PC-9 (cell line): ENCODE data around the gene FAM47B. TPM values are rescaled to one million over a fixed set of nuclear protein-coding genes. Genes with fewer than 3 reads are reported as not detected.

ENCODE experiments used
- BruUV-seq: library from RNA; stranded (reverse); fragments of 400-500 nt; replicated peaks from 2 replicates; lab custom pipeline; 2021; lab: Mats Ljungman, UMichigan
- CTCF ChIA-PET: fragments of 300-600 bp; sonication (Branson Sonifier 250); formaldehyde crosslinking; loops from one replicate; lab custom pipeline; 2022; ENCODE audit warnings: antibody characterized with exemption; lab: Charles Lee
- POLR2A ChIA-PET: fragments of 300-600 bp; sonication (Branson Sonifier 250); formaldehyde crosslinking; loops from one replicate; lab custom pipeline; 2022; ENCODE audit warnings: antibody characterized with exemption; ENCODE audit not compliant: unreplicated experiment; lab: Charles Lee
- DNase-seq, 2 experiments: peaks; one replicate each; pipeline versions ENCODE4 v3.0.0 to v3.0.0-alpha.2; 2015 to 2022; ENCODE audit warnings: mixed read lengths in 1 of 2
- H2AFZ ChIP-seq: fragments of 200-600 bp; sonication (generic); 2 replicates; pipeline ENCODE4 v1.8.1; 2017; ENCODE audit warnings: antibody characterized with exemption
- H3F3A ChIP-seq: fragments of 200-600 bp; sonication (generic); 2 replicates; pipeline ENCODE4 v1.8.1; 2017; ENCODE audit warnings: antibody characterized with exemption, mild to moderate bottlenecking, low read depth; ENCODE audit not compliant: insufficient read depth
- H3K27ac ChIP-seq: fragments of 200-600 bp; sonication (generic); 2 replicates; pipeline ENCODE4 v1.6.1; 2016; ENCODE audit warnings: mixed run types
- H3K27me3 ChIP-seq: fragments of 200-600 bp; sonication (generic); 2 replicates; pipeline ENCODE4 v1.6.1; 2016; ENCODE audit warnings: low read depth, mixed run types; ENCODE audit not compliant: insufficient read depth
- H3K36me3 ChIP-seq: fragments of 200-600 bp; sonication (generic); 2 replicates; pipeline ENCODE4 v1.6.1; 2016; ENCODE audit warnings: low read depth, mixed run types
- H3K4me1 ChIP-seq: fragments of 200-600 bp; sonication (generic); replicated peaks from 2 replicates; pipeline ENCODE4 v1.6.1; 2016; ENCODE audit warnings: mixed run types; ENCODE audit not compliant: insufficient read depth
- H3K4me2 ChIP-seq: fragments of 200-600 bp; sonication (generic); 2 replicates; pipeline ENCODE4 v1.6.1; 2017; ENCODE audit warnings: mixed run types
- H3K4me3 ChIP-seq: fragments of 200-600 bp; sonication (generic); 2 replicates; pipeline ENCODE4 v1.6.1; 2016; ENCODE audit warnings: mixed run types
- H3K79me2 ChIP-seq: fragments of 200-600 bp; sonication (generic); 2 replicates; pipeline ENCODE4 v1.6.1; 2017; ENCODE audit warnings: low read depth, mixed run types
- H3K9me2 ChIP-seq: fragments of 200-600 bp; sonication (generic); 2 replicates; pipeline ENCODE4 v1.8.1; 2017; ENCODE audit warnings: mild to moderate bottlenecking; ENCODE audit not compliant: insufficient read depth
- H3K9me3 ChIP-seq: fragments of 200-600 bp; sonication (generic); 2 replicates; pipeline ENCODE4 v1.8.1; 2016; ENCODE audit warnings: low read depth; ENCODE audit not compliant: insufficient read depth
- H4K20me1 ChIP-seq: fragments of 200-600 bp; sonication (generic); 2 replicates; pipeline ENCODE4 v1.8.1; 2017; ENCODE audit not compliant: insufficient read depth
- CTCF ChIP-seq: fragments of 200-600 bp; sonication (generic); conservative IDR thresholded peaks from 2 replicates; pipeline ENCODE4 v1.6.1; 2017; ENCODE audit warnings: mixed run types, antibody characterized with exemption, mild to moderate bottlenecking, moderate library complexity
- EZH2 ChIP-seq: fragments of 200-600 bp; sonication (generic); IDR thresholded peaks from 2 replicates; pipeline ENCODE4 v1.8.0; 2017; ENCODE audit warnings: antibody characterized with exemption, low read depth
- intact Hi-C: fragments of 100-400 bp; cut with micrococcal nuclease; formaldehyde crosslinking; loops from one replicate; pipeline ENCODE4 v1.10.0; 2022; ENCODE audit not compliant: unreplicated experiment
- total RNA-seq: library from RNA; stranded (reverse); gene quantifications from 2 replicates; pipeline ENCODE4 v1.2.3, GENCODE V29; 2021

The FAM47B gene
- total RNA-seq, 1 experiment from 2014 or later: not detected

GRCh38 chrX:34956916-34957315, 14.3 kb downstream of the FAM47B start:
- Histone ChIP-seq H3K4me3 (no peak overlapping the region), H3F3A (no peaks in the 10 kb centered on the region), H3K27me3 (no peaks in the 10 kb centered on the region), H3K9me3 (no peaks in the 10 kb centered on the region), H3K9me2 (no peaks in the 10 kb centered on the region), H3K36me3 (no peaks in the 10 kb centered on the region), H3K27ac (no peak overlapping the region), H3K79me2 (no peaks in the 10 kb centered on the region), H3K4me2 (no peak overlapping the region), H4K20me1 (no peaks in the 10 kb centered on the region), H3K4me1 (no peaks in the 10 kb centered on the region), H2AFZ (no peak overlapping the region)
- no TSS peak for BruUV-seq
- ChIA-PET POLR2A (no interaction called here), CTCF (no interaction called here)
- intact Hi-C loops: no loop called here
- TF ChIP-seq CTCF (no peak), EZH2 (no peak)
- DNase-seq: no peak

- Histone ChIP-seq H3K4me3 (no peak overlapping the region), H4K20me1 (no peaks in the 10 kb centered on the region), H3K4me2 (no peak overlapping the region), H3F3A (no peaks in the 10 kb centered on the region), H3K4me1 (no peaks in the 10 kb centered on the region), H3K79me2 (no peaks in the 10 kb centered on the region), H3K9me2 (no peaks in the 10 kb centered on the region), H2AFZ (no peak overlapping the region), H3K36me3 (no peaks in the 10 kb centered on the region), H3K27ac (no peak overlapping the region), H3K9me3 (no peaks in the 10 kb centered on the region), H3K27me3 (no peaks in the 10 kb centered on the region)
- ChIA-PET POLR2A (no interaction called here), CTCF (no interaction called here)
- intact Hi-C loops: no loop called here
- no TSS peak for BruUV-seq
- DNase-seq: no peak
- TF ChIP-seq EZH2 (no peak), CTCF (no peak)
Observed at GRCh38 chrX:34961662-34962061, 19.1 kb downstream of the FAM47B start.

- intact Hi-C loops: no loop called here
- Histone ChIP-seq H3K4me3 (no peak overlapping the region), H3F3A (no peaks in the 10 kb centered on the region), H3K9me3 (no peaks in the 10 kb centered on the region), H3K4me2 (no peak overlapping the region), H3K36me3 (no peaks in the 10 kb centered on the region), H2AFZ (no peak overlapping the region), H4K20me1 (no peaks in the 10 kb centered on the region), H3K27me3 (no peaks in the 10 kb centered on the region), H3K9me2 (no peaks in the 10 kb centered on the region), H3K4me1 (no peaks in the 10 kb centered on the region), H3K79me2 (no peaks in the 10 kb centered on the region), H3K27ac (no peak overlapping the region)
- TF ChIP-seq EZH2 (no peak), CTCF (no peak)
- CTCF ChIA-PET: no interaction called here
- no TSS peak for BruUV-seq
- DNase-seq: no peak
- POLR2A ChIA-PET: no interaction called here
Observed at GRCh38 chrX:34972206-34972605, 29.6 kb downstream of the FAM47B start.
